HG02763 (cell line): ENCODE measurements around the gene FAF1.
"Not testable (repeated sequence)": the region's sequence is repeated elsewhere in the genome, so short reads cannot be mapped to it uniquely, and the experiment has no call there.

Experiments used
- ATAC-seq: cut with Tn5 transposase; IDR thresholded peaks from one replicate; pipeline ENCODE4 v1.9.1; 2021; ENCODE audit warnings: mild to moderate bottlenecking, moderate library complexity; ENCODE audit not compliant: unreplicated experiment

The FAF1 gene

GRCh38 chr1:50915621-50916020, 44.4 kb downstream of the FAF1 start:
- ATAC-seq = no peak

GRCh38 chr1:50913954-50914353, 46.1 kb downstream of the FAF1 start:
- ATAC-seq = no peak

- ATAC-seq = not testable (repeated sequence)
Observed at GRCh38 chr1:50910356-50910755, 49.7 kb downstream of the FAF1 start.

- not testable (repeated sequence) for ATAC-seq
Observed at GRCh38 chr1:50907610-50908009, 52.5 kb downstream of the FAF1 start.

GRCh38 chr1:50906050-50906449, 54.0 kb downstream of the FAF1 start:
- ATAC-seq = not testable (repeated sequence)

GRCh38 chr1:50902419-50902818, 57.6 kb downstream of the FAF1 start:
- ATAC-seq = no peak

- ATAC-seq = no peak
Observed at GRCh38 chr1:50901872-50902271, 58.2 kb downstream of the FAF1 start.

GRCh38 chr1:50898773-50899172, 61.3 kb downstream of the FAF1 start:
- no peak for ATAC-seq

- ATAC-seq = no peak
Observed at GRCh38 chr1:50894340-50894739, 65.7 kb downstream of the FAF1 start.

GRCh38 chr1:50893466-50893865, 66.6 kb downstream of the FAF1 start:
- ATAC-seq = no peak

- ATAC-seq = not testable (repeated sequence)
Observed at GRCh38 chr1:50887555-50887954, 72.5 kb downstream of the FAF1 start.

- ATAC-seq = no peak
Observed at GRCh38 chr1:50880373-50880772, 79.7 kb downstream of the FAF1 start.

GRCh38 chr1:50879137-50879536, 80.9 kb downstream of the FAF1 start:
- ATAC-seq = no peak

GRCh38 chr1:50878434-50878833, 81.6 kb downstream of the FAF1 start:
- no peak for ATAC-seq

- no peak for ATAC-seq
Observed at GRCh38 chr1:50877641-50878040, 82.4 kb downstream of the FAF1 start.

GRCh38 chr1:50873458-50874187, 86.4 kb downstream of the FAF1 start:
- peak; percentile 90 for ATAC-seq

GRCh38 chr1:50864845-50865244, 95.2 kb downstream of the FAF1 start:
- not testable (repeated sequence) for ATAC-seq

GRCh38 chr1:50861772-50862171, 98.3 kb downstream of the FAF1 start:
- ATAC-seq = no peak

GRCh38 chr1:50860702-50861101, 99.4 kb downstream of the FAF1 start:
- ATAC-seq = no peak

- no peak for ATAC-seq
Observed at GRCh38 chr1:50860256-50860655, 99.8 kb downstream of the FAF1 start.

GRCh38 chr1:50859657-50860056, 100.4 kb downstream of the FAF1 start:
- no peak for ATAC-seq

GRCh38 chr1:50858761-50859160, 101.3 kb downstream of the FAF1 start:
- no peak for ATAC-seq

- ATAC-seq = no peak
Observed at GRCh38 chr1:50857702-50858101, 102.4 kb downstream of the FAF1 start.
